ENCODE measurements around the gene PRX.

- TF ChIP-seq CTCF (IDR thresholded peaks at IDR 0.05 in 2 of 3, conservative IDR thresholded peaks at IDR 0.05 in 1 of 3; ENCODE audit: borderline replicate concordance in 1 of 3, insufficient read depth in 1 of 3, low read depth in 2 of 3, low read length in 2 of 3) (no peak), EZH2phosphoT487 (IDR thresholded peaks at IDR 0.05; ENCODE audit: borderline replicate concordance) (no peak), CEBPB (IDR thresholded peaks at IDR 0.05; ENCODE audit: low read depth) (no peak), EZH2 (IDR thresholded peaks at IDR 0.05) (no peak)
- TF ChIP-seq, protein P1, sequence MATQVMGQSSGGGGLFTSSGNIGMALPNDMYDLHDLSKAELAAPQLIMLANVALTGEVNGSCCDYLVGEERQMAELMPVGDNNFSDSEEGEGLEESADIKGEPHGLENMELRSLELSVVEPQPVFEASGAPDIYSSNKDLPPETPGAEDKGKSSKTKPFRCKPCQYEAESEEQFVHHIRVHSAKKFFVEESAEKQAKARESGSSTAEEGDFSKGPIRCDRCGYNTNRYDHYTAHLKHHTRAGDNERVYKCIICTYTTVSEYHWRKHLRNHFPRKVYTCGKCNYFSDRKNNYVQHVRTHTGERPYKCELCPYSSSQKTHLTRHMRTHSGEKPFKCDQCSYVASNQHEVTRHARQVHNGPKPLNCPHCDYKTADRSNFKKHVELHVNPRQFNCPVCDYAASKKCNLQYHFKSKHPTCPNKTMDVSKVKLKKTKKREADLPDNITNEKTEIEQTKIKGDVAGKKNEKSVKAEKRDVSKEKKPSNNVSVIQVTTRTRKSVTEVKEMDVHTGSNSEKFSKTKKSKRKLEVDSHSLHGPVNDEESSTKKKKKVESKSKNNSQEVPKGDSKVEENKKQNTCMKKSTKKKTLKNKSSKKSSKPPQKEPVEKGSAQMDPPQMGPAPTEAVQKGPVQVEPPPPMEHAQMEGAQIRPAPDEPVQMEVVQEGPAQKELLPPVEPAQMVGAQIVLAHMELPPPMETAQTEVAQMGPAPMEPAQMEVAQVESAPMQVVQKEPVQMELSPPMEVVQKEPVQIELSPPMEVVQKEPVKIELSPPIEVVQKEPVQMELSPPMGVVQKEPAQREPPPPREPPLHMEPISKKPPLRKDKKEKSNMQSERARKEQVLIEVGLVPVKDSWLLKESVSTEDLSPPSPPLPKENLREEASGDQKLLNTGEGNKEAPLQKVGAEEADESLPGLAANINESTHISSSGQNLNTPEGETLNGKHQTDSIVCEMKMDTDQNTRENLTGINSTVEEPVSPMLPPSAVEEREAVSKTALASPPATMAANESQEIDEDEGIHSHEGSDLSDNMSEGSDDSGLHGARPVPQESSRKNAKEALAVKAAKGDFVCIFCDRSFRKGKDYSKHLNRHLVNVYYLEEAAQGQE (IDR thresholded peaks at IDR 0.05; ENCODE audit: low read depth): no peak
Observed at GRCh38 chr19:40374084-40374483, 39.1 kb downstream of the PRX start.
